ENCODE measurements around the gene SETD5.

Gene SETD5

DNA sequence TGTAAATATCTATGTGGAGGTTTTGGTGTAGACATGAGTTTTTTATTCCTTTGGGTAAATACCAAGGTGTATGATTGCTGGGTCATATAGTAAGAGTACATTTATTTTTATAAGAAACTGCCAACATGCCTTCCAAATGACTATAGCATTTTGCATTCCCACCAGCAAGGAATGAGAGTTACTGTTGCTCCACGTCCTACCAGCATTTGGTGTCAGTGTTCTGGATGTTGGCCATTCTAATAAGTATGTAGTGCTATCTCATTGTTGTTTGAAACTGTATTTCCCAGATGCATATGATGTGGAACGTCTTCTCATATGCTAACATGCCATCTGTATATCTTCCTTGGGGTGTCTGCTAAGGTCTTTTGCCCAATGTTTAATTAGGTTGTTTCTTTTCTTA is 117.5 kb downstream of the SETD5 start:
- DNase-seq (ENCODE audit: low spot score): no peak

DNA sequence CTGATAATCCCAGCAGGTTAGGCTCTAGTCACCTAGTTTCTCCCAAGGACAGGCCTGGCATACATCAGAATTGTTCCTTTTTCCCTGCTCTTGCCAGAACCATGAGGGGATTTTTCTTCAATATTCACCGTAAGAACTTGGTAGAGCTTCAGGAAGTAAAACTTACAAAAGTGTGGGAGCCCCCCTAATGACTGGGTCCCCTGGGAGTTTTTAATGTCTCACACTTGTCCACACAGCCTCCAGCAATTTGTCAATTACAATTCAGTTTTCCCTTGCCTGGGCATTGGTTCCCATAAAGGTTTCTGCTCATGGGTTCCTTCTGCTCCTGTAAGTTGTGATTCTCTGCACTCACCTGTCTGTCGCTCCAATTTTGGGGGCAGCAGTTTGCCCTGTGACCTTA is 127.7 kb downstream of the SETD5 start:
- DNase-seq (ENCODE audit: low spot score): no peak
